ENCODE measurements around the gene TRIP13.
"Not testable (repeated sequence)": the region's sequence is repeated elsewhere in the genome, so short reads cannot be mapped to it uniquely, and the experiment has no call there.

Gene TRIP13

DNA sequence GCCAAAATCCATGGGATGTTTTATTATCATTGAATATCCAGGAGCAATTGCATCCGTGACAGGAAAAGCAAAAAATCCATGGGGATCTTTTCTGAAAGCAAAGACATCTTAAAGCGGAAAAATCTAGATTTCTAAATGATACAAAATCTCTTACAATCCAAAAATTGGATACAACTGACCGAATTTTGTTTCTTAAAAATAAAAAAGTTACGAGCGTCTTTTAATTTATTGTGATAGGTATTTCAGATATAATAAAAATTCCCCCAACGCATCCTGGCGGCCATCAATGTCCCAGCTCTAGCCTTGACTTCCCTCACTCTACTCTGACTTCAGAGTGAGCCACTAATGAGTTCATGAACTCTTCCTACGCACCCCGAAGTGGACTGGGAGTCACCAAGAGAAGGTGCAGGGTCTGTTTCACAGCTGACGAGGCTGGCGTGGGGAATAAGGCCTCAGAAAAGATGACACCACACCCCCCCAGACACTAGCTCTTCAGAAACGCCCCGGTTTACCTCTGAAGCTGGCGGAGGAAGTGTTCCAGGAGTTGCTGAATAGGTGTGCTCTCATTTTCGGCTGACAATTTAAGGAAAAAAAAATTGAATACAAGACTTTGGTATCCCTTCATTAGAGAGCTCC is 3.5 kb upstream of the TRIP13 start:
- H3K4me3 ChIP-seq (ENCODE audit: low read depth, low read length): no peak overlapping the region

DNA sequence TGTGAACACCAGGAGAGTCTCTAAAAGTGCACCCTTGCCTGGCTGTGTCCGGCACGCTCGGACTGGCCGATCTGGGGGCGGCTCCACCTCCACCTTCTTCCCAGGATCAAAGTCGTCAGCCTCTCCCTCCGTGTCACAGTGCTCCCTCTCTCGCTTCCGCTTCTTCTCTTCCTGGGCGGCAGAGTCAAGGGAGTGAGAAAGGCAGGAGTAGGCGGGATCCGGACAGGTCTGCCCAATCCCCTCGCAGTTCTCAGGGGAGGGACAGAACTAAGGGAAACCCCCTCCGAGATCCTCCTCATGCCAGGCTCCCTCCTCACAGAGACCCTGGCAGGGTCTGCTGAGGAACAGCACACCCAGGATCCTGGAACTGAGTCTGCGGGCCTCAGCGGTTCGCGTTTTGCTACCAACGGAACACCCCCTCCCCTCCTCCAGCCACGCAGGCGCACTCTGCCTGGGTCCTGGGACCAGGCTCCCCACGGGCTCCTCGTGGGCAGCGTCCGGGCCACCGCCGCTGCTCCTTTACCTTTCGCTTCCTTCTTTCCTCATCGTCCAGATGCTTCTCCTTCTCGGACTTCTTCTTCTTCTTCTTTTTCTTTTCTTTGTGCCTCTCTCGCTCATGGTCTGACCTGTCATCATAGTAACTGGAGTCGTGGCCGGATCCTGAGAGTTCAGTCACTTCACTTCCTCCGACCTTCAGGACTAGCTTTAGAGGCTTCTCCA is 1.4 kb upstream of the TRIP13 start:
- peak overlapping the region; percentile 91 for H3K4me3 ChIP-seq (ENCODE audit: low read depth, low read length)

DNA sequence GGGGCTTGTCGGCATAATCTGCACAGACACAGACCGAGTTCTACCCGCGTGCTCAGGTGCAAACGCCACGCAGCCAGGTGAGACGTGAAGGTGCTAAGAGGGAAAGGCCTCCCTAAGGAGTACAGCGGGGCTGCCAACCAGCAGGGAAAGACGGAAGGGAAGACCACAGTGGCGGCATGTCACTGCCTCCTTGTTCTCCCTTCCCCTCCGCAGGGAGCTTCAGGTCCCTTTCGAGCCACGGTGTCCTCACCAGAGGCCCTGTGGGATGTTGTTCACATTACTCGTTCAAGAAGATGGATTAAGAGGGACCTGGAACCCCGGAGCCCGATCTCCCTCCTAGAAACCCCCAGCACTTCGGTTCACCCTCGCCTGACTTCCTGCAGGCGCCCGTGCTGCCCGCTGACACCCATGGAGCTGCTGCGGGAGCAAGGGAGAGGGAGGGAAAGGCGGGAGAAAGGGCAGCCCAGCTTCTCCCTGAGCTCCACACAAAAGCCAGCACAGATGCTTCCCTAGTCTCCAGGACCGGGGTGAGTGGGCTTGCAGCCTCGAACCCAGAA is 769 bp upstream of the TRIP13 start:
- H3K4me3 ChIP-seq (ENCODE audit: low read depth, low read length): peak overlapping the region; percentile 91

DNA sequence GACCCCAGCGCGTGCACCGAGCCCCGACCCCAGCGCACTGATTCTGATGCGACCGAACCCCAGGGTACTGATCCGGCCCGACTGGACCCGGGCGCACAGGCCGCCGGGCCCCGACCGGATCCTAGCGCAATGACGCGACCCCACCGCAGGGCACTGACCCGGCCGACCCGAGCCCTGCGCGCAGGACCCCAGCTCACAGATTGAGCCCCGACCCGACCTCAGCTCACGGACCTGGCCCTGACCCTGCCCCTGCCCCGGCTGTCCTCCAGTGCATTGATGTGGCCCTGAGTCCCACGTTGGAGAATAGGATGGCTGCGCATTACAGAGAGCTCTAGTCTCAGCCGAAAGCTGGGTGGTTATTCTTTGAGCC is 438 bp downstream of the TRIP13 start:
- peak overlapping the region; percentile 91 for H3K4me3 ChIP-seq (ENCODE audit: low read depth, low read length)

DNA sequence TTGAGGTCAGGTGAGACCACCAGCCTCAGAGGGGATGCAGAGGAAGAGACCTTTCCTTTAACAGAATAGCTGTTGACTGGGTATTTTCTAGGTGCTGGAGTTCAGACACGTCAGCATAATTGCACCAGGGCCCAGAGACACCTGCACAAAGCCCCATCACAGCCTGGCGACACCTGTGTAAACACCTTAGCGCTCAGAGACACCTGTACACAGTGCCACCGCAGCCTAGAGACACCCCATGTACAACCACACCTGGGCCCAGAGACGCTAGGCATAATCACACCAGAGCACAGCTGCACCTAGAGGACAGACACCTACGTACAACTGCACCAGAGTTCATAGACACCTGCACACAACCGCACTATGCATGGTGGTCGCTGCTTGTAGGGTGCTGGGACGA is 1.0 kb downstream of the TRIP13 start:
- H3K4me3 ChIP-seq (ENCODE audit: low read depth, low read length): peak overlapping the region; percentile 91

DNA sequence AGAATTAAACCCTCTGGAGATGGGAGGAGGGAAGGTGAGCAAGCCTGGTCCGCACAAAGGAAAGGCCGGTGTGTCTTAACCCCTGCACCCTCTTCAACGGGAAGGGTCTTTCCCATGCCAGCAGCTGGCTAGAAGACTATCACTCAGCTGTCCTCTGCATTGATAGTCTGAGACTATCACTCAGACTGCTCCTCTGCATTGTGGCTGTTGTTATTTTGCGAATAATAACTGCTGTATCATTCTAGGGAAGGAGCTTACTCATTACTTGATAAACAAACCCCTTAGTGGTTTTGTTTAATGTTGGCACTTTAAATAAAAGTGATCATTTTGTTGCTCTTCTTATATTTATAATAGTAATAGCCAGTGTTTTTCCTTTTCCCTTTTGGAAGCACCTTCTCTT is 8.1 kb downstream of the TRIP13 start:
- H3K4me3 ChIP-seq (ENCODE audit: low read depth, low read length): no peak overlapping the region

DNA sequence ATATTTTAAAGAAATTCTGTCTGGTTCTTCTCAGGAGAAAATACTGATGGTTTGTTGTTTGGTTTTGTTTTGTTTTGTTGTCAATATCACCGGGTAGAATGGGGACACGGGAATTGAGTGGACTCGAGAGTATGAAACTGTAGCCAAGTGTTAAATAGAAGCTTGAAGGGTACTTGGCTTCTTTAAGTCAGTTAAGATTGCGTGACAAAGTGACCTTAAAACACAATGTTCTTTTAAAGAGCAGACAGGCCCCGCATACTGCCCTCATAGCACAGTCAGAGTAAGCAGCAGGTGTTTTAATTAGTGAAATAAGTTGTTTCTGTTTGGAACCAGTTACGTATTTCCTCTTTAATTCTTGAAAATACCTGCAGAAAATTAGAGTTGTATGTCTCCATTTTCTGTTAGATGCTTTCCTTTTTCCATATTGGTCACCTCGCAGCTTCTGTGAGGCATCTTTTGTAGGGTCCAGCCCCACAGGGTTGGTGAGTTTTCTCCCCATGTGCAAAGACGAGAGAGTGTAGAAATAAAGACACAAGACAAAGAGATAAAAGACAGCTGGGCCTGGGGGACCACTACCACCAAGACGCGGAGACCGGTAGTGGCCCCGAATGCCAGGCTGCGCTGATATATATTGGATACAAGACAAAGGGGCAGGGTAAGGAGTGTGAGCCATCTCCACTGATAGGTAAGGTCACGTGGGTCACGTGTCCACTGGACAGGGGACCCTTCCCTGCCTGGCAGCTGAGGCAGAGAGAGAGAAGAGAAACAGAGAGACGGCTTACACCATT is 9.6 kb downstream of the TRIP13 start:
- H3K4me3 ChIP-seq (ENCODE audit: low read depth, low read length): no peak overlapping the region

DNA sequence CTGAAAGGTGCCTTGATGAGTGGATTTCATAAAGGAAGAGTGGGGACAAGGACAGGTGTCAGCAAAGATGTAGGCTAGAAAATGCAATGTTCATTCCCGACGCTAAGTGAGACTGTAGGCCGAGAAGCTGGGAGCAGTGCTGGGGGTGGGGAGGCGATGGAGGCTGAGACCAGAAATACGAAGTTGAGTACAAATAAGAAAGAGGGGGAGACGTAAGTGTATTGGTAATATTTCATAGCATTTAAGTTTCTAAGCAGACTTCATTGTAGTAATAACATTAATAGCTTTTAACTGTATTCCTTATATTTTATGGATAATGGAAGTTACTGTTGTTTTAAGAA is 11.0 kb downstream of the TRIP13 start:
- H3K4me3 ChIP-seq (ENCODE audit: low read depth, low read length): no peak overlapping the region

DNA sequence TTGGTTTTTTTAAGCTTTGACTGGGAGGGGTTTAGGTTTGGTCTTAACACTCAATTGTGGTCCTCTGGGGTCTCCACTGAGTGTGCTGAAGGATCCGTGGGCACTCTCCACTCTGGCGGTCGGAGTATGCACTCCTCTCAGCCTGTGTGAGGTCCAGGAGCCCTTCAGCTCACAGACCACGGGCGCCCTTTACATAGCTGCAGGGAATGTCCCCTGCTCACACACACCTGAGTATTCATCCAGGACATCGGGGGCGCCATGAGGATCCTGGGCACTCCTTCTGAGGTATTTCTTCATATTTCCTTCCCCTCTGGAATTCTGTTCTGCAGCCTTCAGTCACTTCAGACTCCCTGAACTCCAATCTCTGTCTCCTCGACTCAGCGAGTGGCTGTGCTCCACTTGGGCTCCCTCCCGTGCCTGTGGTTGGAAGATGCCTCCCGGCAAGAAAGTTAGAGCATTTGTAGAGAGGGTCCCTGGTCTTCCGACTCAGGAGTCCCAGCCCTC is 12.5 kb downstream of the TRIP13 start:
- no peak overlapping the region for H3K4me3 ChIP-seq (ENCODE audit: low read depth, low read length)

DNA sequence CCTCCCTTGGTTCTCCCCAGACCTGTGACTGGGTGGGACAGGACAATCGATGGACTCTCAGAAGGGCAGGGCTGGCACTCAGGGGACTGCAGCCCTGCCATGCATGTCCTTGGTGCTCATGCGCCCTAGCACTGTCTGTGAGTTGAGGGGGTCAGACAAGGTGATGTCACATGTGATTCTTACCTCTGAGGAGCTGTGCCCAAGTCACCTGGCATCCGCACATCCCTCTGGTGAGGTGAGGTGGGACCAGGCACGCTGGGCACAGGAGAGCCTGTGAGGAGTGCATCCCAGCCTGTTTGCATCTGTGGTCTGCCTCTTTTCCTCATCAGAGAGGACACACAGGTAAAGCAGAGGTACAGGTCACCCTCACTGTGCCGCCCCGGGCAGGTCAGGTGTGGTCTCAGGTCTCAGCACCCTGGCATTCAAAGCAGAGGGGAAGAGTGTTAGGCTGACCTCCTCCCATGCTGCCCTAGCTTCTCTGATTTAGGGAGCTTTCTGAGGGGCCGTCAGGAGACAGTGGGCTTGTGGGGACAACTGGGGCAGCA is 14.8 kb downstream of the TRIP13 start:
- H3K4me3 ChIP-seq (ENCODE audit: low read depth, low read length): no peak overlapping the region

DNA sequence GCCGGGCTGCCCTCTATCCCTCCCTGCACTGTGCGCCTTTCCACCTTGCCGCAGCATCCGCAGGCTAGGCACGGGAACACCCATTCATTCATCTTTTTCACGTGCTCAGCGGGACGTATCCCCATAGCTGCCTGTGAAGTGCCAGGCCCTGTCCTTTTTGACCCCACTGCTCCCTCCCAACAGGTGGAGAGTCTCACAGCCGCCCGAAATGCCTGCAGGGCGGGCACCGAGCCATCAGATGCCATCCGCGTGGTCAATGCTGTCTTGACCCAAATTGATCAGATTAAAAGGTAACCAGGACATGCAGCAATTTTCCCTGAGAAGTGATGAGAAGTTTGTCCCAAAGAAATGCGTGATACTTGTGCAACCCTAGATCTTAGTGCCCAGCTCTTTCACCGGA is 15.5 kb downstream of the TRIP13 start:
- H3K4me3 ChIP-seq (ENCODE audit: low read depth, low read length): no peak overlapping the region

DNA sequence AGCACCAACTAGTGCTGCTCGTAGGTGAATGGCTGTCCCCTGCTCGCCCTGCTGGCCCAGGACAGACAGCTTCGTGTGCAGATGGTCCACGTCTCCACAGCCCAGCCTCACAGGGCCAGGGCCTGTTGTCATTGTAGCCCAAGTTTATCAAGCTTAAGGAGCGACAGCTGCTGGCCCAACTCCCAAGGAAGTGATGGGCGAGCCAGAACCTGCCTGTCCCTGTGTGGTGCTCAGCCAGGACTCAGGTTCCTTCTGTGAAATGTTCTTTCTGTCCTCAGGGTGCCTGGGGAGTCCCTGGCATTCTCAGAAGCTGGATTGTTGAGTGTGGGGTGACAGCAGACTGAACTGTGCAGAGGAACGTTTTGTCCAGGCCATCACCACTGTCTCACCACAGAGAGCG is 16.4 kb downstream of the TRIP13 start:
- no peak overlapping the region for H3K4me3 ChIP-seq (ENCODE audit: low read depth, low read length)

DNA sequence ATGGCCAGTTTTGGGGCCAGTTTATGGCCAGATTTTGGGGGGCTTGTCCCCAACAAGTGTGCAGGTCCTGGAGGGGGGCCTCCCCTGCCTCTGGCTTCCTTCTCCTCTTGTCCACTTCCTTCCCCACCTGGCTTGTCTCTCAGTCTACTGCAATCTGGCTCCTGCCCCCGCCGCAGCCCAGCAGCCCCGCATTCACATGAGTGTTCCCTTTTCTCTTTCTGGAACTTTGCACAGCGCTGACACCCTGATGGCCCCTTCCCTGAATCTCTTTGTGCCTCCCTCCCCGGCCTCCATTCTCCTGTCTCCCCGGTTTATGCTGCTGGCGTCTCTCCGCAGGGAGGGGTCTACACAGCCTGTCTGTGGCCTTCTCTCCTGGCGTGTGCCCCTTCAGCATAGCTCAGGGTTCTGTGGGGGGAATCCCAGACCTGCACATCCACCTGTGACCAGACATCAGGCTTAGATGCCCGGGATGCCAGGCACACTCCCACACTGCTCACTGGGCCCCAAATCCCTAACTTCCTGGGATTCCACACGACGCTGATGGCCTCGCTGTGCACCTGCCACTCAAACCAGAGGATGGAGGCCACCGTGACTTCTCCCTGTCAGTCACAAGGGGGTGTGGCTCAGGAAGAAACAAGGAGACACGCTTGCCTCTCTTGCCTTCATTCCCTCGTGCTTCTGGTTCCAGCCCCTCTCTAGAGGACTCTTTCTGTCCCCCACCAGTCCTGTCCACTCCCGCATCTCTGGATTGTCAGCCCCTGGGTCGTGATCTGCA is 17.5 kb downstream of the TRIP13 start:
- no peak overlapping the region for H3K4me3 ChIP-seq (ENCODE audit: low read depth, low read length)

DNA sequence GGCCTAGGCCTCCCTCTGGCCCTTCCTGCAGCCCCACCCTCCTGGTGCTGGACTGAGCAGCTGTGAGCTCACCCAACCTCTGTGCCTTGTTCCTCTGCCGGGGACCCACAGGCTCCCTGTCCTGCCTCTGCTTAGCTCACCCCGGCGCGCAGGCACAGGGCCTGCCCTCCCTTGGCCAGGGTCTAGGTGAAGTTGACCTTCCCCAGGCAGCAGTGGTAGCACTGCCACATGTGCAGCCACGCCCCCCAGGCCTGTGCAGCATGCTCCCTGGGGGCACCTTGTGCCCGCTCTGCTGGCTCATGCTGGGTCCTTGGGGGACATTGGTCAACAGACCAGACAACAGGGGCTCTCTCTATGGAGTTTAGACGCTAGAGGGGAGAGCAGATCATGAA is 18.1 kb downstream of the TRIP13 start:
- H3K4me3 ChIP-seq (ENCODE audit: low read depth, low read length): no peak overlapping the region

DNA sequence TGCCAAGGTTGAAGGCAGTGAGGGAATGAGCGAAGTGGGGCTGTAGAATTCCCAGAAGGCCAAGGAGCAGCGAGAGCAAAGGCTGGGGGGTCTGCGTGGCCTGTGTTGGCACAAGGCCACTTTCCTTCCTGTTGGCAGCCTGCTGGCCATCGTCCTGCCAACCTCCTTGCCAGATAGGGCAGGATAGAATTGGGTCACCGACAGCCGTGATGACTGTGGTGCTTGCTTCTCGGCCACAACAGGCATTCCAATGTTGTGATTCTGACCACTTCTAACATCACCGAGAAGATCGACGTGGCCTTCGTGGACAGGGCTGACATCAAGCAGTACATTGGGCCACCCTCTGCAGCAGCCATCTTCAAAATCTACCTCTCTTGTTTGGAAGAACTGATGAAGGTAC is 18.9 kb downstream of the TRIP13 start:
- no peak overlapping the region for H3K4me3 ChIP-seq (ENCODE audit: low read depth, low read length)

DNA sequence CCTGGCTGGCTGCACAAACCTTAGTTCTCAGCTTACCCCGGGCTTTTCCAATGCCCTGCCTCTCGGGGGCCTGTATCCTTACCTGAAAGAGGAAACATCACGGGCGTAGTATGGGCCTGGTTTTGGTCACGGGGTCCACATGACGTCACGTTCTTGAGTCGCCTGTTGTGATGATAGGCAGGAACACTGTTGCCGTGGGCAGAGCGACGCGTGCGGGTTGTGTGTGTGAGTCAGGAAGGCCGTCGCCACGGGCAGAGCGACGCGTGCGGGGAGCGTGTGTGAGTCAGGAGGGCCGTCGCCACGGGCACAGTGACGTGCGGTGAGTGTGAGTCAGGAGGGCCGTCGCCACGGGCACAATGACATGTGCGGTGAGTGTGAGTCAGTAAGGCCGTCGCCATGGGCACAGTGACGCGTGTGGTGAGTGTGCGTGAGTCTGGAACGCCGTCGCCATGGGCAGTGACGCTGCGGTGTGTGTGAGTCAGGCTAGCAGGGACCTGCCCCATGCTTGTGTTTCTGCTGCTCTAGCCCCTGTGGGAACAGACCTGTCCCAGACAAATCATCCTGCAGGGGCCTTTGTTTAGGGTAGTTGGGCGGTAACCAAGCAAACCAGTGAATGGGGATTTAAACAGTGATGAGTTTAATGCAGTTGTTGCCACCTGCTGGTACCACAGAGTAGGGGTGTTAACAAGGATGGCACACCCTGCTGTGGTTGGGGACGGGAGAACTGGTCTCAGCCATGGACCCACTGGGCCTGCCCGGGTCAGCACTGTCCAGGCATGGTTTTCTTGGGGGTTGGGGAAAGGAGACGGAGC is 19.8 kb downstream of the TRIP13 start:
- H3K4me3 ChIP-seq (ENCODE audit: low read depth, low read length): no peak overlapping the region

DNA sequence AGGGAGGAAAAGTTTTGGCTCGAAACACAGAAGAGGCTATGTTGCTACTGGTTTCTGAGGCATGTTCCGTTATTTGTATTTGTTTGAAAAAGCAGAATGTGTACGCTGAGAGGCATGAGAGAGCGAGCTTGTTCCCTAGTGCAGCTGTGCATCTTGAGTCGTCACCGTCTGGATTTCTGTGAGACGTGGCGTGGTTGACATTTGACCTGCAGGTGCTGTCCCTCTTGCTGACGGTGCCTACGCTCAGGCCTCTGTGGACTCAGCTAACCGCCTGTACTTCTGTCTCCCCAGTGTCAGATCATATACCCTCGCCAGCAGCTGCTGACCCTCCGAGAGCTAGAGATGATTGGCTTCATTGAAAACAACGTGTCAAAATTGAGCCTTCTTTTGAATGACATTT is 21.5 kb downstream of the TRIP13 start:
- no peak overlapping the region for H3K4me3 ChIP-seq (ENCODE audit: low read depth, low read length)

DNA sequence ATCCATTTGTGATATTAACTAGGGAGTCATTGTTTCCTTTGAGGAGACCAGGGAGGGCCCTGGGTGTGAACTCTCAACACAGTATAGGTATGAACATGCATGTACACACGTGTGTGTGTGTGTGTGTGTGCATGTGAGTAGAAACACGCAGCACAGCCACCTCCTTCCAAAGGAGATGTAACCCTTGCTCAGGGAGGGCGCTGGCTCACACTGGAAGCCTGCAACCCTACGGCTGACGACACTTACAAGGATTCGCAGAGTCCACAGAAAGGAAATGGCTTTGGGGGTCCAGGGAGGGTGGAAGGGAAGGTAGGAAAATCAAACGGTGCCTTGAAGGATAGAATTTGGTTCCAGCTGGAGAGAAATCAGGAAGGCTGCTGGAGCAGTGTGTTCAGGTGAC is 21.9 kb downstream of the TRIP13 start:
- H3K4me3 ChIP-seq (ENCODE audit: low read depth, low read length): no peak overlapping the region

DNA sequence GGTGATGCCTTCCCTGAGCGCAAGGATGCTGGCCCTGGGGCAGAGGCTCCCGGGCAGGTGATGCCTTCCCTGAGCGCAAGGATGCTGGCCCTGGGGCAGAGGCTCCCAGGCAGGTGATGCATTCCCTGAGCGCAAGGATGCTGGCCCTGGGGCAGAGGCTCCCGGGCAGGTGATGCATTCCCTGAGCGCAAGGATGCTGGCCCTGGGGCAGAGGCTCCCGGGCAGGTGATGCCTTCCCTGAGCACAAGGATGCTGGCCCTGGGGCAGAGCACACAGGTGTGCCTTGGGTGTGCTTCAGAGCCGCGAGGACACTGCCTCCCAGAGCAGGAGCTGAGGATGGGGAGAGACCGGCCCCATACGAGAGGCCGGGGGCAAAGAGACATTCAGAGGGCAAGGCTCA is 22.7 kb downstream of the TRIP13 start:
- H3K4me3 ChIP-seq (ENCODE audit: low read depth, low read length): not testable (repeated sequence)

DNA sequence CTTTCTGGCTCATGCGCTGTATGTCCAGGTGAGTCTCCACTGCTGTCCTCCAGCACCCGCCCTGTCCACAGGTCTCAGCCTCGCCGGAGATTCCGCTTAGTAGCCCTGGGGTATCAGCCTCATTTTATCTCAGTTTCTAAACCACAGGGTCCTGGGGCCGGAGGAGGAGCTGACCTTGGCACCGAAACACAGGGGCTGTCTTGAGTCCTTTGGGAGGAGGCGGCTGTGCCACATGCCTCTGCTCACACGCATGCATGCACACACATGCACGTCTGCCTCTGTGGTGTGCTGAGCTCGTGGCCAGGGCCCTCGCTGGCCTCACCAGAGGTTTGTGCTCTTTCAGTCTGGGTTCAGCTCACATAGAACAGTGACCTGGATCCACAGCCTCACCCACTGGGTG is 23.3 kb downstream of the TRIP13 start:
- no peak overlapping the region for H3K4me3 ChIP-seq (ENCODE audit: low read depth, low read length)
